ENCODE measurements around the gene PDK1. TPM values are rescaled to one million over a fixed set of nuclear protein-coding genes. Genes with fewer than 3 reads are reported as not detected.

Gene PDK1
- total RNA-seq, 4 donors from 2014 or later, result 12.4 to 25.6 (median 19.2) TPM

GRCh38 chr2:172555272-172555521 is 693 bp upstream of the PDK1 start:
- no peak for DNase-seq
- peak overlapping the region; percentile 86 to 97 (median 90) for H3K27ac ChIP-seq
- H3K27me3 ChIP-seq, result no peaks in the 10 kb centered on the region

GRCh38 chr2:172556284-172557033 is 569 bp downstream of the PDK1 start:
- no peaks in the 10 kb centered on the region for H3K9me3 ChIP-seq
- peak overlapping the region; percentile 86 to 97 (median 90) for H3K27ac ChIP-seq
- no peaks in the 10 kb centered on the region for H3K36me3 ChIP-seq
- H3K27me3 ChIP-seq, result no peaks in the 10 kb centered on the region
- DNase-seq, result peak; percentile 75 to 86 (median 80)
- H3K4me3 ChIP-seq, result peak overlapping the region; percentile 74 to 96 (median 86)
- peaks cover 0 to 8% (median 2%) of the 10 kb centered on the region in 4 donors for H3K4me1 ChIP-seq
- TF ChIP-seq POLR2A (IDR thresholded peaks at IDR 0.05), result no peak
- TF ChIP-seq, protein P1, sequence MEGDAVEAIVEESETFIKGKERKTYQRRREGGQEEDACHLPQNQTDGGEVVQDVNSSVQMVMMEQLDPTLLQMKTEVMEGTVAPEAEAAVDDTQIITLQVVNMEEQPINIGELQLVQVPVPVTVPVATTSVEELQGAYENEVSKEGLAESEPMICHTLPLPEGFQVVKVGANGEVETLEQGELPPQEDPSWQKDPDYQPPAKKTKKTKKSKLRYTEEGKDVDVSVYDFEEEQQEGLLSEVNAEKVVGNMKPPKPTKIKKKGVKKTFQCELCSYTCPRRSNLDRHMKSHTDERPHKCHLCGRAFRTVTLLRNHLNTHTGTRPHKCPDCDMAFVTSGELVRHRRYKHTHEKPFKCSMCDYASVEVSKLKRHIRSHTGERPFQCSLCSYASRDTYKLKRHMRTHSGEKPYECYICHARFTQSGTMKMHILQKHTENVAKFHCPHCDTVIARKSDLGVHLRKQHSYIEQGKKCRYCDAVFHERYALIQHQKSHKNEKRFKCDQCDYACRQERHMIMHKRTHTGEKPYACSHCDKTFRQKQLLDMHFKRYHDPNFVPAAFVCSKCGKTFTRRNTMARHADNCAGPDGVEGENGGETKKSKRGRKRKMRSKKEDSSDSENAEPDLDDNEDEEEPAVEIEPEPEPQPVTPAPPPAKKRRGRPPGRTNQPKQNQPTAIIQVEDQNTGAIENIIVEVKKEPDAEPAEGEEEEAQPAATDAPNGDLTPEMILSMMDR (IDR thresholded peaks at IDR 0.05), result no peak

More at GRCh38 chr2:172555272-172555521, 693 bp upstream of the PDK1 start:
- Histone ChIP-seq H3K9me3 (no peaks in the 10 kb centered on the region), H3K4me1 (peaks cover 0 to 8% (median 2%) of the 10 kb centered on the region in 4 donors), H3K36me3 (no peaks in the 10 kb centered on the region), H3K4me3 (peak overlapping the region; percentile 74 to 96 (median 86))
- TF ChIP-seq POLR2A (IDR thresholded peaks at IDR 0.05), result no peak
- TF ChIP-seq, protein P1 (IDR thresholded peaks at IDR 0.05), result no peak

DNA sequence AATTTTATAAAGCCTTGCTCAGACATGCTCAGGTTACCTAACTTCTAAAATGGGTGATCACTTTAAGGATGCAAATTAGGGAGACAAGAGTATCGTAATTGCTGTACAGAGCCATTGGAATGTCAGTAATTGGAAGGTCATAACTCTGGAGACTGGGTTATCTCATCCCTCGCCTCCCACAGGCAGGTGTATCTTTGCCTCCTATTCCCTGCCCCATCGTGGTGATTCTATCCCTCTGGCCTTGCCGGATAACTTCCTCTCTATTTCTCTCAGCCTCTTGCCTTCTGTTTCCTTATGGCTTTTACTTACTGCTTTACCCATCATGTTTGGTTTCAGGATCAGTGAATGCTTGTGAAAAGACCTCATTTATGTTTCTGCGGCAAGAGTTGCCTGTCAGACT is 2.5 kb downstream of the PDK1 start:
- H3K27ac ChIP-seq, result no peak overlapping the region
- no peak for TF ChIP-seq POLR2A (IDR thresholded peaks at IDR 0.05)
- TF ChIP-seq, protein P1 (IDR thresholded peaks at IDR 0.05), result no peak
- H3K36me3 ChIP-seq, result no peaks in the 10 kb centered on the region
- no peak for DNase-seq
- H3K4me3 ChIP-seq, result no peak overlapping the region
- H3K27me3 ChIP-seq, result no peaks in the 10 kb centered on the region
- H3K9me3 ChIP-seq, result no peaks in the 10 kb centered on the region
- H3K4me1 ChIP-seq, result peaks cover 0 to 8% (median 2%) of the 10 kb centered on the region in 4 donors

DNA sequence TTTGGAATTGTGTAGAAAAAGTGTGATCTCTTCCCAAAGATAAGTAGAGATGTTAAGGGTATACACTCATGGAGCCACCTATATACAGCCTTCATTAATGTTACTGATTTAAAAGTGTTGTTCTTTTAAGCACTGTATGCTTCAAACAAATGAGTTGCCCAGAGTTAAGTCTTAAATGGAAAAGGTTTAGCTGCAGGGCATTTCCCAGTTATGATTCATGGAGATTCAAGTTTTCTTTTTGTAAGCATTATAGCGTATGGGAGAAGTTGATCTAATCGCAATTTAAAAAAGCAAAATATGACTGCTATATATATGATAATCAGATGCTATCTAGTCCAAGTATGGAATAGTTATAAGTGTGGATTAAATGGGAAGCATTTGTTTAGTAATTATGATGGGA is 4.8 kb downstream of the PDK1 start:
- no peaks in the 10 kb centered on the region for H3K27me3 ChIP-seq
- H3K4me3 ChIP-seq, result no peak overlapping the region
- H3K4me1 ChIP-seq, result peaks cover 0 to 8% (median 2%) of the 10 kb centered on the region in 4 donors
- H3K36me3 ChIP-seq, result peaks cover 0 to 18% (median 0%) of the 10 kb centered on the region in 3 donors
- no peaks in the 10 kb centered on the region for H3K9me3 ChIP-seq
- H3K27ac ChIP-seq, result no peak overlapping the region
- DNase-seq, result no peak
- no peak for TF ChIP-seq POLR2A (IDR thresholded peaks at IDR 0.05)
- TF ChIP-seq, protein P1 (IDR thresholded peaks at IDR 0.05), result no peak

DNA sequence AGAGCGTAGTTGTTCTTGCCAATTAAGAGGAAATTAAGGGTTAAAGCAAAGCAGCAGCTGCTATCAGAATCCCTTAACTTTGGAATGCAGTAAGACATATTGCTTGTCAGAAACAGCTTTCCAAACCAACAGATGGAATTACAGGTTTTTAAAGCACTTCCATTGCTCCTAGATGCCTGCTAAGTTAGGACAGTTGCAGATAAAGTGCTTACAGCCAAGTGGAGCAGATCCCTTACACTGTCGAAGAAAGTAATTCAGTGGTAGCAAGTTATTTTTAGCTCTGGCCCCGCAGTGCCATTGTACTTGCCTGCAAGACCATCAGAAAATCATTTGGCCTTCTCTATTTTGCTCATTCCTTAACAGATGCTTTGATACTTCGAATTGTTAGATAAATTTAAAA is 5.4 kb downstream of the PDK1 start:
- Histone ChIP-seq H3K36me3 (peaks cover 0 to 24% (median 0%) of the 10 kb centered on the region in 3 donors), H3K4me1 (peaks cover 0 to 8% (median 2%) of the 10 kb centered on the region in 4 donors), H3K27me3 (no peaks in the 10 kb centered on the region), H3K4me3 (no peak overlapping the region), H3K27ac (no peak overlapping the region), H3K9me3 (no peaks in the 10 kb centered on the region)
- no peak for DNase-seq
- TF ChIP-seq POLR2A (IDR thresholded peaks at IDR 0.05), result no peak
- TF ChIP-seq, protein P1 (IDR thresholded peaks at IDR 0.05), result no peak

Measured in Peyer's patch (tissue), 4 donors.